ENCODE measurements around the gene WBP2.

Gene WBP2

GRCh38 chr17:75846692-75847613 is 8.2 kb downstream of the WBP2 start:
- H3K4me3 ChIP-seq (ENCODE audit: low read length), result no peak overlapping the region

GRCh38 chr17:75845933-75846691 is 9.0 kb downstream of the WBP2 start:
- Histone ChIP-seq H3K4me2 (ENCODE audit: low read length) (no peak overlapping the region), H3K9me3 (replicated peaks; ENCODE audit: low read length) (no peaks in the 10 kb centered on the region), H3K36me3 (ENCODE audit: insufficient read depth, low read length) (peaks cover 39% of the 10 kb centered on the region), H3K9ac (ENCODE audit: low read depth, low read length) (no peak overlapping the region), H3K27me3 (ENCODE audit: control insufficient read depth, insufficient read depth, low read length) (no peaks in the 10 kb centered on the region), H3K4me1 (ENCODE audit: control insufficient read depth, insufficient read depth, low read length) (peaks cover 35% of the 10 kb centered on the region), H3K4me3 (ENCODE audit: low read length) (no peak overlapping the region)

More at GRCh38 chr17:75846692-75847613, 8.2 kb downstream of the WBP2 start:
- H3K36me3 ChIP-seq (ENCODE audit: insufficient read depth, low read length), result peaks cover 39% of the 10 kb centered on the region
- peaks cover 42% of the 10 kb centered on the region for H3K4me1 ChIP-seq (ENCODE audit: control insufficient read depth, insufficient read depth, low read length)
- H3K9me3 ChIP-seq (replicated peaks; ENCODE audit: low read length), result no peaks in the 10 kb centered on the region
- no peak overlapping the region for H3K4me2 ChIP-seq (ENCODE audit: low read length)
- H3K9ac ChIP-seq (ENCODE audit: low read depth, low read length), result no peak overlapping the region
- no peaks in the 10 kb centered on the region for H3K27me3 ChIP-seq (ENCODE audit: control insufficient read depth, insufficient read depth, low read length)

- no peak overlapping the region for H3K9ac ChIP-seq (ENCODE audit: low read depth, low read length)
- no peaks in the 10 kb centered on the region for H3K9me3 ChIP-seq (replicated peaks; ENCODE audit: low read length)
- H3K4me1 ChIP-seq (ENCODE audit: control insufficient read depth, insufficient read depth, low read length), result peaks cover 27% of the 10 kb centered on the region
- H3K4me2 ChIP-seq (ENCODE audit: low read length), result no peak overlapping the region
- H3K27me3 ChIP-seq (ENCODE audit: control insufficient read depth, insufficient read depth, low read length), result no peaks in the 10 kb centered on the region
- H3K36me3 ChIP-seq (ENCODE audit: insufficient read depth, low read length), result peaks cover 39% of the 10 kb centered on the region
- no peak overlapping the region for H3K4me3 ChIP-seq (ENCODE audit: low read length)
Measured at GRCh38 chr17:75845058-75845711, 9.9 kb downstream of the WBP2 start.

GRCh38 chr17:75844530-75845057 is 10.5 kb downstream of the WBP2 start:
- no peak overlapping the region for H3K9ac ChIP-seq (ENCODE audit: low read depth, low read length)
- no peaks in the 10 kb centered on the region for H3K9me3 ChIP-seq (replicated peaks; ENCODE audit: low read length)
- no peak overlapping the region for H3K4me2 ChIP-seq (ENCODE audit: low read length)
- H3K36me3 ChIP-seq (ENCODE audit: insufficient read depth, low read length), result peaks cover 36% of the 10 kb centered on the region
- H3K4me1 ChIP-seq (ENCODE audit: control insufficient read depth, insufficient read depth, low read length), result peaks cover 26% of the 10 kb centered on the region
- H3K4me3 ChIP-seq (ENCODE audit: low read length), result no peak overlapping the region
- H3K27me3 ChIP-seq (ENCODE audit: control insufficient read depth, insufficient read depth, low read length), result no peaks in the 10 kb centered on the region

- peaks cover 21% of the 10 kb centered on the region for H3K4me1 ChIP-seq (ENCODE audit: control insufficient read depth, insufficient read depth, low read length)
- no peaks in the 10 kb centered on the region for H3K27me3 ChIP-seq (ENCODE audit: control insufficient read depth, insufficient read depth, low read length)
- H3K36me3 ChIP-seq (ENCODE audit: insufficient read depth, low read length), result peaks cover 28% of the 10 kb centered on the region
- H3K4me3 ChIP-seq (ENCODE audit: low read length), result no peak within 1 kb of the TSS
- no peak within 1 kb of the TSS for H3K9ac ChIP-seq (ENCODE audit: low read depth, low read length)
- no peak within 1 kb of the TSS for H3K4me2 ChIP-seq (ENCODE audit: low read length)
- H3K9me3 ChIP-seq (replicated peaks; ENCODE audit: low read length), result no peaks in the 10 kb centered on the region
Measured at GRCh38 chr17:75843577-75844529, 11.3 kb downstream of the WBP2 start, which contains the start of gene UNC13D. UNC13D (minus strand) TSS chr17:75844404; CDS start chr17:75844337, 67 bp downstream.

GRCh38 chr17:75842963-75843576 is 12.1 kb downstream of the WBP2 start:
- no peak overlapping the region for H3K4me3 ChIP-seq (ENCODE audit: low read length)
- no peaks in the 10 kb centered on the region for H3K27me3 ChIP-seq (ENCODE audit: control insufficient read depth, insufficient read depth, low read length)
- H3K9me3 ChIP-seq (replicated peaks; ENCODE audit: low read length), result no peaks in the 10 kb centered on the region
- H3K9ac ChIP-seq (ENCODE audit: low read depth, low read length), result no peak overlapping the region
- H3K4me2 ChIP-seq (ENCODE audit: low read length), result no peak overlapping the region
- H3K36me3 ChIP-seq (ENCODE audit: insufficient read depth, low read length), result peaks cover 20% of the 10 kb centered on the region
- H3K4me1 ChIP-seq (ENCODE audit: control insufficient read depth, insufficient read depth, low read length), result peaks cover 16% of the 10 kb centered on the region

GRCh38 chr17:75842411-75842810 is 12.7 kb downstream of the WBP2 start:
- Histone ChIP-seq H3K9me3 (replicated peaks; ENCODE audit: low read length) (no peaks in the 10 kb centered on the region), H3K4me2 (ENCODE audit: low read length) (no peak overlapping the region), H3K36me3 (ENCODE audit: insufficient read depth, low read length) (peaks cover 14% of the 10 kb centered on the region), H3K27me3 (ENCODE audit: control insufficient read depth, insufficient read depth, low read length) (no peaks in the 10 kb centered on the region), H3K9ac (ENCODE audit: low read depth, low read length) (no peak overlapping the region), H3K4me3 (ENCODE audit: low read length) (no peak overlapping the region), H3K4me1 (ENCODE audit: control insufficient read depth, insufficient read depth, low read length) (peaks cover 16% of the 10 kb centered on the region)

GRCh38 chr17:75840799-75841164 is 14.4 kb downstream of the WBP2 start:
- Histone ChIP-seq H3K36me3 (ENCODE audit: insufficient read depth, low read length) (peaks cover under 1% of the 10 kb centered on the region), H3K9me3 (replicated peaks; ENCODE audit: low read length) (no peaks in the 10 kb centered on the region), H3K4me1 (ENCODE audit: control insufficient read depth, insufficient read depth, low read length) (peaks cover 12% of the 10 kb centered on the region), H3K27me3 (ENCODE audit: control insufficient read depth, insufficient read depth, low read length) (peaks cover under 1% of the 10 kb centered on the region), H3K4me2 (ENCODE audit: low read length) (no peak overlapping the region), H3K4me3 (ENCODE audit: low read length) (no peak overlapping the region), H3K9ac (ENCODE audit: low read depth, low read length) (no peak overlapping the region)

GRCh38 chr17:75839942-75840798 is 15.0 kb downstream of the WBP2 start:
- no peak overlapping the region for H3K4me2 ChIP-seq (ENCODE audit: low read length)

More at GRCh38 chr17:75839942-75840798, 15.0 kb downstream of the WBP2 start:
- Histone ChIP-seq H3K9ac (ENCODE audit: low read depth, low read length) (no peak overlapping the region), H3K4me1 (ENCODE audit: control insufficient read depth, insufficient read depth, low read length) (peaks cover 5% of the 10 kb centered on the region), H3K4me3 (ENCODE audit: low read length) (no peak overlapping the region), H3K36me3 (ENCODE audit: insufficient read depth, low read length) (no peaks in the 10 kb centered on the region), H3K9me3 (replicated peaks; ENCODE audit: low read length) (no peaks in the 10 kb centered on the region), H3K27me3 (ENCODE audit: control insufficient read depth, insufficient read depth, low read length) (peaks cover 3% of the 10 kb centered on the region)
